Subcutaneous adipose tissue (tissue), 4 donors: ENCODE results near the gene CRYGB. TPM values are rescaled to one million over a fixed set of nuclear protein-coding genes. Genes with fewer than 3 reads are reported as not detected.
"Not testable (repeated sequence)": the region's sequence is repeated elsewhere in the genome, so short reads cannot be mapped to it uniquely, and the experiment has no call there.

Experiments
- total RNA-seq, 4 donors: library from RNA; depleted of rRNA; stranded (reverse); fragments of >200 nt; gene quantifications; one replicate each; pipeline ENCODE4 v1.1.0, GENCODE V29; 2016
- TF ChIP-seq, protein P1 (sequence below): fragments of 450-650 bp; IDR thresholded peaks from one replicate; pipeline ENCODE4 v1.5.1; 2016; ENCODE audit warnings: low read depth, mild to moderate bottlenecking, control low read depth, antibody characterized with exemption, moderate library complexity

The CRYGB gene
- total RNA-seq, 4 donors from 2014 or later: not detected

- TF ChIP-seq, protein P1, sequence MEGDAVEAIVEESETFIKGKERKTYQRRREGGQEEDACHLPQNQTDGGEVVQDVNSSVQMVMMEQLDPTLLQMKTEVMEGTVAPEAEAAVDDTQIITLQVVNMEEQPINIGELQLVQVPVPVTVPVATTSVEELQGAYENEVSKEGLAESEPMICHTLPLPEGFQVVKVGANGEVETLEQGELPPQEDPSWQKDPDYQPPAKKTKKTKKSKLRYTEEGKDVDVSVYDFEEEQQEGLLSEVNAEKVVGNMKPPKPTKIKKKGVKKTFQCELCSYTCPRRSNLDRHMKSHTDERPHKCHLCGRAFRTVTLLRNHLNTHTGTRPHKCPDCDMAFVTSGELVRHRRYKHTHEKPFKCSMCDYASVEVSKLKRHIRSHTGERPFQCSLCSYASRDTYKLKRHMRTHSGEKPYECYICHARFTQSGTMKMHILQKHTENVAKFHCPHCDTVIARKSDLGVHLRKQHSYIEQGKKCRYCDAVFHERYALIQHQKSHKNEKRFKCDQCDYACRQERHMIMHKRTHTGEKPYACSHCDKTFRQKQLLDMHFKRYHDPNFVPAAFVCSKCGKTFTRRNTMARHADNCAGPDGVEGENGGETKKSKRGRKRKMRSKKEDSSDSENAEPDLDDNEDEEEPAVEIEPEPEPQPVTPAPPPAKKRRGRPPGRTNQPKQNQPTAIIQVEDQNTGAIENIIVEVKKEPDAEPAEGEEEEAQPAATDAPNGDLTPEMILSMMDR: no peak
Measured at GRCh38 chr2:208125251-208125650, 20.7 kb downstream of the CRYGB start.

DNA sequence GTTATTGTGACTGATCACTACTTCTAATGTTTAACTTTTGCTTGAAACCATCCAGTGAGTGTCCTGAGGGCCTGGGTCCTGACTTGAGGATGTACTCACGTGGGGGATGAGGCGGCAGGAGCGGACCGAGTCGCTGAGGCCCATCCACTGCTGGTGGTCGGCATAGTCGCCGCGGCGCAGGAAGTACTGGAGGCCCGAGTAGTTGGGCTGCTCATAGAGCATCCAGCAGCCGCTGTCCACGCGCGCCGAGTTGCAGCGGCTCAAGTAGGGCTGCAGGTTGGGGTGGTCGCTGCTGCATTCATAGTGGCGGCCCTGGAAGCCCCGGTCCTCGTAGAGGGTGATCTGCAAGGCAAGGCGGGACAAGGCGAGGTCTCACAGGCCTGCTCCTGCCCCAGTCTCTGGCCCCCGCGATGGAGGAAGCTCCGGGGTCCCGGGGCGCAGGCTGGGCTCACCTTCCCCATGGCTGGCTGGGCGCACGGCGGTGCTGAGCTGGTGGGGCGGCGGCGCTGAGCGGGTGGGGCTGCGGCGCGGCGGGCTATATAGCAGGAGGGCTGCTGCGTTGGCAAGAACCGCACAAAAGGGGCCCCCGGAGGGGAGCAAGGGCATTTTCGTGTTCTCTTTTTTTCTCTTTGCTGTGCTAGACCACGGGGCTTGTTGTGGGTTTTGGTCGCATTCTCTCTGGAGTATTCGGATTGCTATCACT is 21.8 kb downstream of the CRYGB start, which contains the start of gene CRYGD:
TSS of gene CRYGD (minus strand) at position 512 of the 703 bp plus-strand sequence. CDS start at position 461, 51 bp downstream.
- TF ChIP-seq, protein P1: not testable (repeated sequence)

DNA sequence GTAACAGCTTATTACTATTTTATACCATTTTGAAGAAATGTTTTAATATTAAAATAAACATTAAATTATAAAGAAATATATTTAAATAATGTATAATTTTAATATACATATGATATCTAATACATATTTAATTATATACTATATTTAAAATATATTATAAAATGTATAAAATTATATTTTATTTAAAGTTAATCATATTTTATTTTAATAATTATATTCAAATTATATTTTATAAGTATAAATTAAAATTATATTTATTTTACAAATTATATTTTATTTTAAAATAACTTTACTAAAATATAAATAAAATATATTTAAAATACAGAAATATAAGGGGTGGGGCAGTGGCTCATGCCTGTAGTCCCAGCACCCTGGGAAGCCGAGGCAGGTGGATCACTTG is 23.7 kb downstream of the CRYGB start:
- TF ChIP-seq, protein P1: no peak

DNA sequence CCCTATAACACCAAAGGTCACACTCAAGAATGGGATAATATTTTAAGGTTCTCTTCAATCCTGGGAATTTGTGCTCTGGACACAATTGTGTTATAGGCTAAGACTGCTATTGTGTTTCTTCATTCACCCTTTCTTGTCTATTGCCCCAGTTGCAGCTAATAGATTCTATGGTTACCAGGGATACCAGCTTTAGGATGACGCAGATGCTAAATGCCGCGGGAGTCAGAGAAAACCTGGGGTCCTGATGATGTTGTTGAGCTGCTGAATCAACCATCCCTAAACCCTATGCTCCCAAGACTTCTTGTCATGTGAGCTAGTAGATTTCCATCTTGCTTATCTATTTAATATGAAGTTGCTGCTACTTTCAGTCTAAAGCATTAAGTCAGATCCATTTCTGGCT is 27.0 kb downstream of the CRYGB start:
- TF ChIP-seq, protein P1: no peak

GRCh38 chr2:208112969-208113368 is 33.0 kb downstream of the CRYGB start:
- TF ChIP-seq, protein P1: no peak

GRCh38 chr2:208103616-208104015 is 42.3 kb downstream of the CRYGB start:
- TF ChIP-seq, protein P1: no peak

DNA sequence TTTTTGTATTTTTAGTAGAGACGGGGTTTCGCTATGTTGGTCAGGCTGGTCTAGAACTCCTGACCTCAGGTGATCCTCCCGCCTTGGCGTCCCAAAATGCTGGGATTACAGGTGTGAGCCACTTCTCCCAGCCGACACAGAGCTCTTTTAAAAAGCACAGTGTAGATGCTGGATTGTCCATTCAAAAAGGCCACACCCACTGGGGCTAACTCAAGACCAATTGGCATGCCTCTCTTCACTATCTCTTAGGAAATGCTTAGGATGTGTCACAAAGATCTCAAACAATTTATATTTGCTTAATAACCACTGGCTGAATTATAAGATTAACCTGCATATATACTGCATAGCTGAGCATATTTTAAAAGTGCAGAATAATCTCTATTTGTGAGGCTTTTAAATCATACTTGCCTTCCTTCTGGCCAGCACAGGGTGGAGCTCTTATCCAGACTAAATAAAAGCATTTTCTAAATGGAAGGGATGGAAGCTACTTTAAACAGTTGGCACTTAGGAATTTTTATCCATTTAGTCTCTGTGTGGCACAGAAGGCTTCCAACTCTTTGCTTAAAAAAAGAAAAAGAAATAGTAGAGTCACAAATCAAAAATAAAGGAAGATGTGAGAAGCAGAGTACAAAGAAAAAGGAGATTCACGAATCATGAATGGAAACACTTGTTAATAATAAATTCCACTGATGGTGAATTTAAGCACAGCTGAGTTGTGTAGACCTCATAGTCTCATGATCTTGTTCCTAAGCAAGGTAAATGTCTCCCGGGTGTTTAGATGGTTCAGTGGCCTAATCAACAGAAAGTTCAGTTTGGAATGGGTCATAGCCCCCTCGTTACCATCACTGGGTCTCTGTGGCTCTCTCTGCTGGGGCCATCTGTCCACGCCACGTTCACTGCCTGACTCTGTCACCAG is 44.0 kb downstream of the CRYGB start:
- TF ChIP-seq, protein P1: no peak
